Kidney (tissue), 14 donors: ENCODE data around the gene LRRTM1. TPM values are rescaled to one million over a fixed set of nuclear protein-coding genes. Genes with fewer than 3 reads are reported as not detected.

Experiments used
- DNase-seq, 5 donors: peaks; one replicate each; pipeline ENCODE4 v3.0.0-alpha.2; 2013 to 2020
- FAIRE-seq: peaks from 2 replicates; lab custom pipeline; 2012; peaks lifted over from hg19 to GRCh38; lab: Jason Lieb, UNC
- H3K27ac ChIP-seq, 2 donors: one replicate each; pipeline ENCODE4 v1.7.0; 2013; ENCODE audit warnings: low read depth in 2 of 2, low read length in 2 of 2, inconsistent platforms in 1 of 2
- H3K27me3 ChIP-seq: one replicate; pipeline ENCODE4 v1.7.1; 2013; ENCODE audit warnings: low read length, inconsistent platforms; ENCODE audit not compliant: control insufficient read depth, insufficient read depth
- H3K36me3 ChIP-seq, 3 donors: one replicate each; pipeline versions ENCODE4 v1.7.0 to v1.7.1; 2013; ENCODE audit warnings: low read length in 3 of 3, control low read depth in 1 of 3, inconsistent platforms in 1 of 3; ENCODE audit not compliant: insufficient read depth in 3 of 3, control insufficient read depth in 2 of 3
- H3K4me1 ChIP-seq, 3 donors: one replicate each; pipeline versions ENCODE4 v1.7.0 to v1.7.1; 2013; ENCODE audit warnings: low read length in 3 of 3, inconsistent platforms in 1 of 3, low read depth in 1 of 3; ENCODE audit not compliant: control insufficient read depth in 2 of 3, insufficient read depth in 2 of 3
- H3K4me3 ChIP-seq, 3 donors: one replicate each; pipeline versions ENCODE4 v1.7.0 to v1.8.1; 2013; ENCODE audit warnings: low read length in 3 of 3, control low read depth in 1 of 3, inconsistent platforms in 1 of 3
- H3K9ac ChIP-seq, 3 donors: one replicate each; pipeline versions ENCODE4 v1.7.0 to v1.7.1; 2013; ENCODE audit warnings: low read length in 3 of 3, control low read depth in 1 of 3, inconsistent platforms in 1 of 3
- H3K9me3 ChIP-seq, 3 donors: one replicate each; pipeline versions ENCODE4 v1.7.0 to v1.7.1; 2013; ENCODE audit warnings: low read length in 3 of 3, control low read depth in 1 of 3, inconsistent platforms in 1 of 3; ENCODE audit not compliant: control insufficient read depth in 2 of 3, insufficient read depth in 1 of 3
- intact Hi-C: fragments of 100-400 bp; cut with DNase I; formaldehyde crosslinking; loops from one replicate; pipeline ENCODE4 v1.11.1; 2022
- polyA plus RNA-seq: library from polyadenylated mRNA; stranded (reverse); fragments of 350-450 nt; fragmentation: Illumina TruSeq; extraction: RNeasy Lipid Tissue Mini Kit (QIAGEN cat#74804); gene quantifications from one replicate; pipeline ENCODE4 v1.2.3, GENCODE V29; 2014; ENCODE audit warnings: low read depth, low replicate concordance; ENCODE audit not compliant: insufficient read depth
- total RNA-seq: library from RNA; stranded (reverse); fragmentation: NEBNext Ultra II Directional; extraction: Animal tissue kit (Norgen Biotek cat#: 25700); gene quantifications from one replicate; pipeline ENCODE4 v1.2.1, GENCODE V29; 2021
- TF ChIP-seq, protein P1 (sequence below): IDR thresholded peaks from 3 replicates; pipeline ENCODE4 v1.5.1; 2012; ENCODE audit warnings: mild to moderate bottlenecking, moderate library complexity, borderline replicate concordance; ENCODE audit not compliant: insufficient read depth; ENCODE audit errors: extremely low read depth
- donor health status: control.
- donor health status: control.
- donor health status: control.
- donor health status: control.
- donor health status: control.
- donor health status: DM: yes; HTN: yes; CAD: no.
- donor health status: Normal renal cell carcinoma (clear cell type).

Gene LRRTM1
- total and polyA plus RNA-seq, 2 donors from 2014 or later: 0.09 to 1.1 TPM

DNA sequence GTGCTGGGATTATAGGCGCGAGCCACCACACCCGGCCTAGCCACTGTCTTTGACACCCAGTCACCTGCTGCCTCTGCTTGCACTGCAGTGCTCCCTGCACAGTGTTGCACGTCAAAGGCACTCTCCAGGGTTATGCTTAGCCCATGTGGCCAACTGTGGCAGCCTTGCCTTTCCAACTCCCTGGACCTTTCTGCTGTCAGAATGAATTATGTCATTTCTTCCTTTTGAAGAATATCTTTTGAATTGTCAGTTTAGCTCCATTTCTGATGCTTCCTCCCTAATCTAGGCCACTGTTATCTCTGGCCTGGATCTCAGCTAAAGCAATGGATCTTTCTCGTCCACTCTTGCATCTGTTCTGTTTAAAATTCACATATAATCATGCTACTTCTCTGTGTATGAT lies 29.3 kb upstream of the LRRTM1 start:
- Histone ChIP-seq H3K9me3 (no peaks in the 10 kb centered on the region), H3K4me3 (no peak overlapping the region), H3K4me1 (no peaks in the 10 kb centered on the region), H3K9ac (no peak overlapping the region), H3K27ac (no peak overlapping the region), H3K27me3 (no peaks in the 10 kb centered on the region), H3K36me3 (no peaks in the 10 kb centered on the region)
- DNase-seq (no peak), FAIRE-seq (no peak)
- TF ChIP-seq, protein P1, sequence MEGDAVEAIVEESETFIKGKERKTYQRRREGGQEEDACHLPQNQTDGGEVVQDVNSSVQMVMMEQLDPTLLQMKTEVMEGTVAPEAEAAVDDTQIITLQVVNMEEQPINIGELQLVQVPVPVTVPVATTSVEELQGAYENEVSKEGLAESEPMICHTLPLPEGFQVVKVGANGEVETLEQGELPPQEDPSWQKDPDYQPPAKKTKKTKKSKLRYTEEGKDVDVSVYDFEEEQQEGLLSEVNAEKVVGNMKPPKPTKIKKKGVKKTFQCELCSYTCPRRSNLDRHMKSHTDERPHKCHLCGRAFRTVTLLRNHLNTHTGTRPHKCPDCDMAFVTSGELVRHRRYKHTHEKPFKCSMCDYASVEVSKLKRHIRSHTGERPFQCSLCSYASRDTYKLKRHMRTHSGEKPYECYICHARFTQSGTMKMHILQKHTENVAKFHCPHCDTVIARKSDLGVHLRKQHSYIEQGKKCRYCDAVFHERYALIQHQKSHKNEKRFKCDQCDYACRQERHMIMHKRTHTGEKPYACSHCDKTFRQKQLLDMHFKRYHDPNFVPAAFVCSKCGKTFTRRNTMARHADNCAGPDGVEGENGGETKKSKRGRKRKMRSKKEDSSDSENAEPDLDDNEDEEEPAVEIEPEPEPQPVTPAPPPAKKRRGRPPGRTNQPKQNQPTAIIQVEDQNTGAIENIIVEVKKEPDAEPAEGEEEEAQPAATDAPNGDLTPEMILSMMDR: no peak
- intact Hi-C loops: no loop called here

DNA sequence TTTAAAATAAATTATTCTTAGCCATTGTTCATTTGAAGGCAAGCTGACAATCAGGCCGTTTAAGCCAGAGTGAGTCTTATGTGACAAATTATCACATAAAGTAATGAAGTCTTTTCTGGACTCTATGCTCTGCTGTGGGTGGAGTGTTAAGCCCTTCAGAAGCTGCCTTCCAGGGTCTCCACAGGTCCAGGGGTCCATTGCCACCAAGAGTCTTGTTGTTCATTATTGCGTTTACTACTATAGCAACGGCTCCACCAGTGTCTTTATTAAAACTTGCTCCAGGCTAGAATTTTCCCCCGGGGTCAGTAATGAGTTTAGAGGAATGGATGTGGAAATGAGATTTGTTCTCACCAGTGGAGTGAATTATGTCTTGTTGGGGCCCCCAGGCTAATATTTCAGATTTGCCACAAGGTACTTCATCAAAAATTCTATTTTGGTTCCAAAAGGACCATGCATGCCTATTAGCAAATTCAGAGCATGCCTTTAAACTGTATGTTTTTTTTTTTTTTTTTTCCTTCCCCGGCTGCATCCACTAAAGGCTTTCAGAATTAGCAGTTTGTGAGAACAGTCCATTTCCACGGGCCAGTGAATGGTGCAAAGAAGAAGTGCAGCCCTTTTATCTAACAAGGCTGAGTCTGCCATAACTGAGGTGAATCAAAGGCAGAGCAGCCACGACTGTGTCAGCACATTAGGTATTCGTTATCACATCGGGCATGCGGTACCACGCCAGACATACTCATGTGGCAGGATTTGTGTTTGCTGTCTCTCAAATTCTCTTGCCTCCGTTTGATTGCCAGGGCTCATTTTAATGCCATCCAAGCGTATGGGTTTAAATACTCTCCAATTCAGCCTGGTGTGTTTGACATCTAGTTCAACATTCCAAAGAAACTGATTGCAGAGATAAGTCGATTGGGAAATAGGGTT lies 26.2 kb upstream of the LRRTM1 start:
- TF ChIP-seq, protein P1: no peak
- no peaks in the 10 kb centered on the region for H3K9me3 ChIP-seq
- H3K27me3 ChIP-seq: no peaks in the 10 kb centered on the region
- H3K4me1 ChIP-seq: no peaks in the 10 kb centered on the region
- no peaks in the 10 kb centered on the region for H3K36me3 ChIP-seq
- H3K4me3 ChIP-seq: no peak overlapping the region
- no peak overlapping the region for H3K27ac ChIP-seq
- no peak overlapping the region for H3K9ac ChIP-seq
- FAIRE-seq: no peak
- no peak for DNase-seq
- intact Hi-C loops: no loop called here

DNA sequence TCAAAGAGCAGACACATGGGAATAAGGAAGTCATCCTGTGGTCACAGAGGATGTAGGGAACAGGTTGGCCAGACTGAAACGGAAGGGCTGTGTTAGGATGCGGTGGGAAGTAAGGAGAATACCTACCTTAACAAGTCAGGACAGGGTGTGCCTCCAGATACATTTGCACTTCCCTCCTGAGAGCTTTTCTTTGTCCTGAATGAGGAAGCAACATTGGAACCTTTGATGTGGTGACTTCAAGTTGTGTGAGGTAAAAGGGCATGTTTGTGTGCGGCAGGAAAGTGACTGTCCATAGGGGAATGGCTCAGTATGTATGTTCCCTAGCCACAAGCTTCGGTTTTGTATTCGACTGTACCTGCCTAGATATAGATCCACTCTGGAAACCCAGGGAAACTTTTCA lies 24.9 kb upstream of the LRRTM1 start:
- TF ChIP-seq, protein P1: no peak
- Histone ChIP-seq H3K4me3 (no peak overlapping the region), H3K9me3 (no peaks in the 10 kb centered on the region), H3K36me3 (no peaks in the 10 kb centered on the region), H3K9ac (no peak overlapping the region), H3K27me3 (no peaks in the 10 kb centered on the region), H3K27ac (no peak overlapping the region), H3K4me1 (no peaks in the 10 kb centered on the region)
- no peak for FAIRE-seq
- intact Hi-C loops: no loop called here
- no peak for DNase-seq
